Caki2 (cell line): Measurements from ENCODE around the gene GOLGA2. TPM values are rescaled to one million over a fixed set of nuclear protein-coding genes. Genes with fewer than 3 reads are reported as not detected.
"Not testable (repeated sequence)": the region's sequence is repeated elsewhere in the genome, so short reads cannot be mapped to it uniquely, and the experiment has no call there.

ENCODE experiments used
- DNase-seq: peaks from one replicate; pipeline ENCODE4 v3.0.0-alpha.2; 2015; ENCODE audit warnings: low read depth
- in situ Hi-C: cut with HindIII; loops from 2 replicates; pipeline ENCODE4 v1.10.0; 2016; ENCODE audit warnings: low sequenced_read_pairs, low pct_unique_long_range_greater_than_20kb, mixed read lengths
- total RNA-seq: library from RNA; depleted of rRNA; stranded (reverse); fragments of >200 nt; shearing (Covaris generic); gene quantifications from 2 replicates; pipeline ENCODE4 v1.2.3, GENCODE V29; 2014; ENCODE audit warnings: low replicate concordance

GOLGA2 gene
- total RNA-seq, 1 experiment from 2014 or later = 44.6 TPM

- in situ Hi-C loops = no loop called here
These were observed 25.6 kb downstream of the GOLGA2 start for GRCh38 chr9:128249908-128250838.

DNA sequence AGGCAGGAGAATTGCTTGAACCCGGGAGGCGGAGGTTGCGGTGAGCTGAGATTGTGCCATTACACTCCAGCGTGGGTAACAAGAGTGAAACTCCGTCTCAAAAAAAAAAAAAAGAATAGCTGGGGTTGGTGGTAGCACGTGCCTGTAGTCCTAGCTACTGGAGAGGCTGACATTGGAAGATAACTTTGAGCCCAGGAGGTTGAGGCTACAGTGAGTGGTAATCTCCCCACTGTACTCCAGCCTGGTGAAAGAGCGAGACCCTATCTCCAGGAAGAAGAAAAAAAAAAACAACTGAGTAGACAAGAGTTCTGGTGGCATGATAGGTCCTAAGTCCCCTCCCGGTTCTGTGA, 26.3 kb downstream of the GOLGA2 start:
- in situ Hi-C loops = no loop called here
- no peak for DNase-seq

More at GRCh38 chr9:128249908-128250838, 25.6 kb downstream of the GOLGA2 start:
- peak; percentile 52 for DNase-seq

- in situ Hi-C loops = no loop called here
- no peak for DNase-seq
These were observed 28.5 kb downstream of the GOLGA2 start for GRCh38 chr9:128247226-128247803.

DNA sequence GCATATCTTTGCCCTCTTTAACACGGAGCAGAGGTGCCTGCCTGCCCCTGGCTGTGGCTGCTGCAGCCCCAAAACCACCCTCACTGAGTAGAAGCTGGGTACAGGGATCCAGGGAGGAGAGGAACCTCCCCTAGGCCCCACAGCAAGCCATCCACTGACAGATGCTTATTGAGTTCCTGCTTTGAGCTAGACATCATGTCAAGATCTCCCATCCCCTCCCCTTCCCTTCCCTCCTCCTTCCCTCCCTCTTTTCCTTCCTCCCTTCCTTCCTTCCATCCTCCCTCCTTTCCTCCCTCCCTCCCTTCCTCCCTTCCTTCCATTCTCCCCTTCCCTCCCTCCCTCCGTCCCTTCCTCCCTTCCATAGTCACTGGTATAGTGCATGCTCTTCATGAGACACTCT, 29.3 kb downstream of the GOLGA2 start:
- no peak for DNase-seq
- in situ Hi-C loops = no loop called here

DNA sequence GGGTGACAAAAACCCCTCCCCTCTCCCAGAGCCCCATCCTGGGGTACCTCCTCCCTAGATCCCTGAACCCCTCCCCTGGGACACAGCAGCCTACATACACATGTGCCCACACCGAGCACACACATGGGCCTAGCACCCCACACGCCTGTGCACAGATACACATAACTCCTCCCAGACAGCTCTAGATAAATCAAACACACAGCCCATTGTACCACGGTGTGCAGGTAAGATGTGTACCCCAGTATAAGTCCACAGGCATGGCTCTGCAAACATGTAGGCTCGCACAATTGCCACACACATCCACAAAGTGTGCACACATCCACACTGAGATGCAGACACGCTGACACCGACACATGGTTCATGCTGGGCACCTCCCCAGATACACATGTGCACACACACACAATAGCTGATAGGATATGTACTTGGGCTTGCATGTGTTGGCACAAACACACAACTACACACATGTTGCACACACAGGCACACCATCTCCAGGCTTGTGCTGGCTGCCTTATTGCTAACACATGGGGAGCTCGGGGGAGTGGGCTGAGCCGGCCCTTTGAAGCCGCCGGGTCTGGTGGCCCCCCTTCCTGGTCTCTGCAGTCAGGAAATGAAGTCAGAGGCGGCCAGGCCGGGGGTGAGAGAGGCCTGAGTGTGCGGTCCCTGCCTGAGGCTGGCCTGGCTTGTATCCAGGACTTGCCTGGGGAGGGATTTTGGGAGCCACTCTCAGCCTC, 30.2 kb downstream of the GOLGA2 start:
- no peak for DNase-seq
- in situ Hi-C loops = no loop called here

DNA sequence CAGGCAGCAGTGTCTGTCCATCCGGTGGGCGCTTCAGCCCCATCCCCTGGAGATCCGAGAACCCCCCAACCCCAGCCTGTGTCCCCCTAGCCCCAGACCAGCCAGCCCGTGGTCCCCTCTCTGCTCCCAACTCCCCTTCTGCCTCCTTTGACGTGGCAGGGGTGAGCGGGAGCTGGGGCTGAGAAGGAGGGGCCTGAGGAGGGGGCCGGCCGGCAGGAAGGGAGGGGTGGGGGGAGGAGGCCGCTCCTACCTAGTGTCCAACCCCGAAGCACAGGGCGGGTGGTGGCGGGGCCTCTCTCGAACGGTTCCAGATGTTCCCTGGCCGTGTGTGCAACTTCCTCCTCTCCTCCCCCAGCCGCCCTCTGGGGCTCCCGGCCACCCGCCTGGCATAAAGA, 31.0 kb downstream of the GOLGA2 start:
- in situ Hi-C loops = no loop called here

DNA sequence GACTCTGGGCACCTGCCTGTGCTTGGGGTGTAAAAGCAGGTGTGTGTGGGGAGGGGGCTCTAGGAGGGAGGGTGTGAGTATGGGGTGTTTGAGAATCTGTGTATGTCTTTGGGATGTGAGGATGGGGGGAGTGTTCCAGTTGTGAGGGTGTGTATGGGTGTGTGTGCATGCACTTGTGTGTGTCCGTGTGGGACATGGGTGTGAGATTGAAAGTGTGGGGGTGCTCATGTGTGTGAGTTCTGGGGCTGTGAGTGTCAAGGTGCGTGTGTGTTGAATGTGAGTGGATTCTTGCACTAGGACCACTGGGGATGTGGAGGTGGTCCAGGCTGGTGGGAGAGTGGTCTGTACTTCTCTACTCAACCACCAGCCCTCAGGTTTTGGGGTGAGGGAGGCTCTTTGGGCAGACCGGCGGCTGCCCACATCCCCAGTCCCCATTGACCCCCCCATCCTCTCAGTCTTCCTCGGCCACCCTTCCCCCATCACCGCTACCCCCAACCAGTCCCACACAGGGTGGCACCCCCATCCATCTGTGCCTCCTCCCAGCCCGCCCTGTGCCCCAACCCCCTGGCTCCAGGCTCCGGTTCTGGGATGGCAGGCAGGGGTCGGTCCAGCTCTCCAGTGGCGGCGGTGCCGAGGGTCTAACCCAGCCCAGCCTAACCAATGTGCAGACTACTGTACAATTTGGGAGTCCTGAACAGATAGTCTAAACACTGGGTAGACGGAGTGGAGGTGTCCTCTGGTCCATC, 31.5 kb downstream of the GOLGA2 start:
- in situ Hi-C loops = no loop called here
- DNase-seq = no peak

More for the DNA sequence above, 31.0 kb downstream of the GOLGA2 start:
- DNase-seq = no peak

GRCh38 chr9:128243215-128244018, 32.4 kb downstream of the GOLGA2 start:
- no peak for DNase-seq
- in situ Hi-C loops = no loop called here

- DNase-seq = no peak
- in situ Hi-C loops = no loop called here
These were observed 33.0 kb downstream of the GOLGA2 start for GRCh38 chr9:128242828-128243214.

DNA sequence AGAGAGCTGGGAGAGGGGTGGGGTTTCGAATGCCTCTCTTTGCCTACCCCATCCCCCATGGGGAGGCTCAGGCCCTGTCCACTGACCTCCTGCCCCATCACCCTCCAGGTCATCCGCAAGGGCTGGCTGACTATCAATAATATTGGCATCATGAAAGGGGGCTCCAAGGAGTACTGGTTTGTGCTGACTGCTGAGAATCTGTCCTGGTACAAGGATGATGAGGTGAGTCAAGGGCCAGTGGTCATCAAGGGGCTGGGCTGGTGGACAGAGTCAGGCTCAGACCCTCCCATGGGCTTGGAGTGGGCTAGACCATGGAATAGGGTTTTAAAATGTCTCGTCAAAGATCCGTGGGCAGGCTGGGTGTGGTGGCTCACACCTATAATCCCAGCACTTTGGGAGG, 33.7 kb downstream of the GOLGA2 start:
- in situ Hi-C loops = no loop called here
- no peak for DNase-seq

GRCh38 chr9:128233817-128234406, 41.9 kb downstream of the GOLGA2 start:
- in situ Hi-C loops = no loop called here
- no peak for DNase-seq

DNA sequence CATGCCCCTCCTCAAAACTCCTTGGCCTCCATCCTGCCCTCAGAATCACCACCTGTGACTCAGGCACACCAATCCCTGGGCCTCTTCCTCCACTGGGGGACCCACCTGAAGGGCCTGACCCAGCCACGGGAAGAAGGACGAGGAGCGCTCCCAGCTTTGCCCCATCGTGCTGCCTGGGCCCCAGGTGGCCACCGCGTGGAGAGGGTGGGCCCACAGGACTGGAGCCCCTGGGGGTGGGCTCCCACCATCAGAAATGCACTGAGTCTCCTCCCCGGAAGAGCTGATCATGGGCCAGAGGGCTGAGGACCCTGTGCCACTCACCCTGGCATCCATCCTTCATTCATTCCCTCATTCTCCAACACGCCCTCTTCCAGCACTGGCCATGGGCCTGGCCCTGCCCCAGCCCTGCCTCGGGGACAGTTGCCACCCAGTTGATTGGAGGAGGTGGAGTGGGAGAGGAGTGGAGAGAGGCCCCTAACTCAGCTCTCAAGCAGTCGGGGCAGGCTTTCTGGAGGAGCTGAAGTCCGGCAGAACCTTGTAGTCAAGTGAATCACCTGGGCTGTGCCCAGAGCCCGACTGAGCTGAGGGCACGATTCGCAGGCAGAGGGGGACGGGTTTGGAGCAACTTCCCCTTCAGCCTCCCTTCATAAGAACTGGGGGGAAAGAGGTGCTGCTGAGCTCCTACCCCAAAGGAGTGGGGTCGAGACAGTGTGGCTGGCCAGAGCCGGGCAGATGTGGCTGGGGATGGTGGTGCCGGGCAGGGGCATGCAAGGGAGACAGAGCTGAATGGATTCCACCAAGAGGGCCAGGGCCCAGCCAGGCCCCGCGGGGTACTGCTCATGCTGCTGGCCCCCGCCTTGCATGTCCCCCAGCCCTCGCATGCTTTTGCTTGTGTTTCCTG, 43.0 kb downstream of the GOLGA2 start:
- in situ Hi-C loops = no loop called here
- DNase-seq = no peak

DNA sequence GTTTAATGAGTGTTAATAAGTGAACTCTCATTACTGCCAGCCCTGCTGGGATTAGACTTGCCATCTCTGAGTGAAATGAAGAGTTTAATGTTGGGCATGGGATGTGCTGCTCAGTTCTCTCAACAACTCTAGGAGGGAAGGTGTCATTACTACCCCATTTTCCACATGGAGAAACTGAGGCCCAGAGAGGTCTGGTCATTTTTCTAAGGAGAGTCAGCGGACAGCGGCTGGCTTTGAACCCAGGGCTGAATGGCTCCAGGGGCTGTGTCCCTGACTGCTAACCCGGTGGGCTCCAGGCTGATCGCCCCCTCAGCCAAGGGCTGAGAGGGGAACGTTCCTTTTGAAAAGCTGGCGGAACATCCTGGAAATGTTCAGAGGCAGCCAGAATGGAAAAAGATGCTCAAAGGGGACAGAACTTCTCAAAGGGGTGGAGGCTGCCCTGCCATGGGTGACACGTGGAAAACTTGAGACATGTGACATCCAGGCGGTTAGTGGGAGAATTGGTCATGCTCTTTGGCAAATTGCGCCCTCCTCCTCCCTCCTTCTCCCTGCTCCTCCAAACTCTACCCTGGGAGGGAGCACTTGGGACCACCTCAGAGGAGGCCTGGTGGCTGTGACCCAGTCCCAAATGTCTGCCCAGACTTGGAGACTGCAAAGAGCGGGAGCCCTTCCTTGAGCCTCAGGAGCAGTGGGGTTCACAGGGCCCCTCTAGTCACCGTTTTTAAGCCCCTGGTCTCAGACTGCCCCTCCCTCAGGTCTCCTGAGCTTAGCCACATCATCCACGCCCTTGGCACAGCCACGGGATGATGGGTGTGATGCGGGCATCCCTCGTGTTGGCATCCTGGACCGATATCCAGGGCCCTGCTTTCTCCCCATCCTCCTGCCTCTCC, 43.9 kb downstream of the GOLGA2 start:
- in situ Hi-C loops = no loop called here
- DNase-seq = no peak

GRCh38 chr9:128230897-128231296, 44.9 kb downstream of the GOLGA2 start:
- in situ Hi-C loops = not testable (repeated sequence)

GRCh38 chr9:128226412-128226801, 49.4 kb downstream of the GOLGA2 start:
- no peak for DNase-seq
- in situ Hi-C loops = no loop called here

More at GRCh38 chr9:128230897-128231296, 44.9 kb downstream of the GOLGA2 start:
- DNase-seq = not testable (repeated sequence)
